ENCODE results near the gene PTGES3. TPM values are rescaled to one million over a fixed set of nuclear protein-coding genes. Genes with fewer than 3 reads are reported as not detected.
A peak's percentile ranks its signal among the peaks of the same experiment; 100 is the strongest.

The PTGES3 gene
- total and polyA plus RNA-seq, 2 of the 8 experiments (the other 6 are each of a cell fraction or from before 2014, with no cell fraction given): 111 to 464 TPM

DNA sequence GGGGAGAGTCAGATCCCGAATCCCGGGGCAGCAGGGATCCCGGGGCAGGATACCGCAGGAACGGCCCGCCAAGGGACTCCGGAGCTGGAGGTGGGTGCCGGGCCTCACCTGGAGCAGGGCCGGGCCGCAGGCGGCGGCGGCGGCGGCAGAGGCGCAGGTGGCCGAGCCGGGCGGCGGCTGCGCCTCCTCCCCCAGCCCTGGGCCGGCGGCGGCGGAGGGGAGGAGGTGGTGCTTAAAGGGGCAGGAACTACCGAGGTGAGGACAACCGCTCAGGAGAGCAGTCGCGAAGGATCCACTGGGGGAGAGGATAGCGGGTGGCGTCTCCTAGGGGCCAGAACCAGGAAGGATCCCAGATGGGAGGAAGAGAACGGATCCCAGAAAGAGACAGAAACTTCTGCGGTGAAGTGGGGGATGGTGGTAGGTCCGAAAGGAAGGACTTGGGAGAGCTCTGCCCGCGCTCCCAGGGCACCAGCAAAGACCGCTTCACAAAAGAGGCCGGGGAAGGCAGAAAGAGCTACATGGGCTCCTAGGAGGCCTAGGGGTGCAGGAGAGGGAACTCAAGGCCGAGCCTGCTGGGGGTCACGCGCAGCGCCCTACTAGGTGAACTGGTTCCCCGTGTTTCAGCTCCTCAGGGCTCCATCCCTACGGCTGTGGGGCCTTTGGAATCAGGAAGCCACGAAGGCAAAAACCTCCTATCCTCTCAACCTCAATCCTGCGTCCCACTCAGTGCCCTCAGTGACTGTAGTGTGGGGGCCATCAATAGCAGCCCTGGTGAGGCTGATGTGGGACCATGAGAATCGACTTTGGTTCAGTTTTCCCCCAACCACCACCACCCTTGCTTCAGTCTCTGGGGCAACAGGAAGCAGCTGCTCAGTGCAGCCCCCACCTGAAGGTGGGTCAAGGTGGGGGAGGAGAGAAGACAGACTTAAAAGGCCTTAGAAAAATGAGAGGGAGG lies 53.0 kb downstream of the PTGES3 start (continued):
- TF ChIP-seq, protein P1, sequence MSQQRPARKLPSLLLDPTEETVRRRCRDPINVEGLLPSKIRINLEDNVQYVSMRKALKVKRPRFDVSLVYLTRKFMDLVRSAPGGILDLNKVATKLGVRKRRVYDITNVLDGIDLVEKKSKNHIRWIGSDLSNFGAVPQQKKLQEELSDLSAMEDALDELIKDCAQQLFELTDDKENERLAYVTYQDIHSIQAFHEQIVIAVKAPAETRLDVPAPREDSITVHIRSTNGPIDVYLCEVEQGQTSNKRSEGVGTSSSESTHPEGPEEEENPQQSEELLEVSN (IDR thresholded peaks at IDR 0.05): 0 out of 2 replicates have a peak, but pooled peaks have one; percentile 9
- TF ChIP-seq KDM4A (IDR thresholded peaks at IDR 0.05; ENCODE audit: low read depth, low read length, severe bottlenecking) (peak; percentile 80), RAD21 (IDR thresholded peaks at IDR 0.05 in 1 of 2, conservative IDR thresholded peaks at IDR 0.05 in 1 of 2; ENCODE audit: low read depth in 2 of 2, low read length in 2 of 2) (peak; percentile 20 to 33; a peak in 1 of 4 replicates), RXRA (IDR thresholded peaks at IDR 0.05; ENCODE audit: insufficient read depth, low read depth, low read length) (no peak)
- TF ChIP-seq, protein P2, sequence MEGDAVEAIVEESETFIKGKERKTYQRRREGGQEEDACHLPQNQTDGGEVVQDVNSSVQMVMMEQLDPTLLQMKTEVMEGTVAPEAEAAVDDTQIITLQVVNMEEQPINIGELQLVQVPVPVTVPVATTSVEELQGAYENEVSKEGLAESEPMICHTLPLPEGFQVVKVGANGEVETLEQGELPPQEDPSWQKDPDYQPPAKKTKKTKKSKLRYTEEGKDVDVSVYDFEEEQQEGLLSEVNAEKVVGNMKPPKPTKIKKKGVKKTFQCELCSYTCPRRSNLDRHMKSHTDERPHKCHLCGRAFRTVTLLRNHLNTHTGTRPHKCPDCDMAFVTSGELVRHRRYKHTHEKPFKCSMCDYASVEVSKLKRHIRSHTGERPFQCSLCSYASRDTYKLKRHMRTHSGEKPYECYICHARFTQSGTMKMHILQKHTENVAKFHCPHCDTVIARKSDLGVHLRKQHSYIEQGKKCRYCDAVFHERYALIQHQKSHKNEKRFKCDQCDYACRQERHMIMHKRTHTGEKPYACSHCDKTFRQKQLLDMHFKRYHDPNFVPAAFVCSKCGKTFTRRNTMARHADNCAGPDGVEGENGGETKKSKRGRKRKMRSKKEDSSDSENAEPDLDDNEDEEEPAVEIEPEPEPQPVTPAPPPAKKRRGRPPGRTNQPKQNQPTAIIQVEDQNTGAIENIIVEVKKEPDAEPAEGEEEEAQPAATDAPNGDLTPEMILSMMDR (IDR thresholded peaks at IDR 0.05; ENCODE audit: control extremely low read depth in 1 of 3, insufficient read depth in 1 of 3, low read depth in 1 of 3, low read length in 3 of 3): peak; percentile 38 to 51 (median 48); a peak in 3 of 4 replicates
